HepG2 (cell line): ENCODE measurements around the gene LNX2. TPM values are rescaled to one million over a fixed set of nuclear protein-coding genes. Genes with fewer than 3 reads are reported as not detected.

Experiments used
- EP300 ChIP-seq, 3 experiments: sonication (generic) in 1 of 3; formaldehyde crosslinking in 1 of 3; IDR thresholded peaks; 2 replicates each; pipeline versions ENCODE4 v1.5.1 to v1.6.1; 2011 to 2020; ENCODE audit warnings: low read depth in 2 of 3, low read length in 2 of 3, borderline replicate concordance in 1 of 3, improper control_type of control experiment in 1 of 3, mild to moderate bottlenecking in 1 of 3, missing genetic modification reagents in 1 of 3, moderate library complexity in 1 of 3
- FOXA1 ChIP-seq, 2 experiments: fragments of 450-650 bp in 1 of 2; sonication (generic) in 1 of 2; formaldehyde crosslinking in 1 of 2; IDR thresholded peaks; 2 replicates each; pipeline versions ENCODE4 v1.4.0 to v1.6.1; 2016 to 2020; ENCODE audit warnings: missing genetic modification reagents in 1 of 2
- HMG20A ChIP-seq: IDR thresholded peaks from 2 replicates; pipeline ENCODE4 v1.6.1; 2016; ENCODE audit warnings: borderline replicate concordance
- HMG20B ChIP-seq: conservative IDR thresholded peaks from 2 replicates; pipeline ENCODE4 v1.6.1; 2016; ENCODE audit warnings: missing genetic modification reagents, missing compliant biosample characterization
- IRX3 ChIP-seq: sonication (generic); formaldehyde crosslinking; IDR thresholded peaks from 2 replicates; pipeline ENCODE4 v1.8.1; 2023; ENCODE audit warnings: mild to moderate bottlenecking, low read depth, missing genetic modification reagents, borderline replicate concordance
- KLF16 ChIP-seq, 2 experiments: sonication (generic) in 1 of 2; formaldehyde crosslinking in 1 of 2; IDR thresholded peaks; 2 replicates each; pipeline versions ENCODE4 v1.6.1 to v1.8.0; 2016 to 2023; ENCODE audit warnings: missing genetic modification reagents in 2 of 2, missing compliant biosample characterization in 1 of 2
- MAFF ChIP-seq: IDR thresholded peaks from 2 replicates; pipeline ENCODE4 v1.6.1; 2011; ENCODE audit warnings: low read depth, low read length, improper control_type of control experiment
- MTF1 ChIP-seq: sonication (generic); formaldehyde crosslinking; IDR thresholded peaks from 2 replicates; pipeline ENCODE4 v1.5.0; 2020; ENCODE audit warnings: missing genetic modification reagents
- NFIC ChIP-seq: IDR thresholded peaks from 2 replicates; pipeline ENCODE4 v1.6.1; 2012; ENCODE audit warnings: mild to moderate bottlenecking, low read length, inconsistent platforms
- NFKB2 ChIP-seq: sonication (generic); formaldehyde crosslinking; IDR thresholded peaks from 2 replicates; pipeline ENCODE4 v1.4.0; 2020; ENCODE audit warnings: missing genetic modification reagents, borderline replicate concordance
- RBAK ChIP-seq: sonication (generic); formaldehyde crosslinking; IDR thresholded peaks from 2 replicates; pipeline ENCODE4 v1.5.1; 2020; ENCODE audit warnings: mild to moderate bottlenecking, missing genetic modification reagents
- SOX13 ChIP-seq, 3 experiments: fragments of 450-650 bp in 1 of 3; sonication (generic) in 1 of 3; formaldehyde crosslinking in 1 of 3; IDR thresholded peaks in 2 of 3; conservative IDR thresholded peaks in 1 of 3; 2 replicates each; pipeline versions ENCODE4 v1.5.0 to v1.6.1; 2016 to 2020; ENCODE audit warnings: antibody characterized with exemption in 1 of 3, mild to moderate bottlenecking in 1 of 3, missing compliant biosample characterization in 1 of 3, missing genetic modification reagents in 1 of 3, moderate library complexity in 1 of 3
- SRSF9 ChIP-seq: fragments of 200-400 bp; formaldehyde crosslinking; IDR thresholded peaks from 2 replicates; pipeline ENCODE4 v1.6.1; 2018; ENCODE audit warnings: borderline replicate concordance, mild to moderate bottlenecking, low read depth, low read length; ENCODE audit not compliant: insufficient read depth, poor library complexity, severe bottlenecking
- TCF7 ChIP-seq: sonication (generic); IDR thresholded peaks from 2 replicates; pipeline ENCODE4 v1.6.1; 2016; ENCODE audit warnings: antibody characterized with exemption, low read depth
- YEATS2 ChIP-seq: sonication (generic); formaldehyde crosslinking; IDR thresholded peaks from 2 replicates; pipeline ENCODE4 v1.4.0; 2020; ENCODE audit warnings: missing genetic modification reagents, borderline replicate concordance
- ZBTB38 ChIP-seq: sonication (generic); formaldehyde crosslinking; IDR thresholded peaks from 2 replicates; pipeline ENCODE4 v1.5.1; 2020; ENCODE audit warnings: mild to moderate bottlenecking, missing genetic modification reagents
- ZNF207 ChIP-seq: fragments of 450-650 bp; IDR thresholded peaks from 2 replicates; pipeline ENCODE4 v1.6.1; 2016; ENCODE audit warnings: antibody characterized with exemption, borderline replicate concordance
- ZNF644 ChIP-seq: IDR thresholded peaks from 2 replicates; pipeline ENCODE4 v1.6.1; 2016; ENCODE audit warnings: low read depth
- ZNF652 ChIP-seq: IDR thresholded peaks from 2 replicates; pipeline ENCODE4 v1.6.1; 2016; ENCODE audit warnings: low read depth, borderline replicate concordance
- polyA plus RNA-seq, 8 experiments: library from polyadenylated mRNA; depleted of rRNA in 3 of 8; stranded (reverse) in 7 of 8; unstranded in 1 of 8; fragments of >200 nt; fragmentation: Illumina TruSeq in 4 of 8; extraction: Trizol in 4 of 8; gene quantifications; 2 replicates each; pipeline versions ENCODE4 v1.2.1 to v1.2.3, GENCODE V29; 2011 to 2016; ENCODE audit warnings: low read depth in 4 of 8, missing spikeins in 1 of 8, mixed read lengths in 1 of 8; ENCODE audit not compliant: insufficient read depth in 1 of 8
- total RNA-seq, 5 experiments: library from RNA; depleted of rRNA; stranded (reverse); fragments of >200 nt; fragmentation: Illumina TruSeq; extraction: Trizol; gene quantifications; 2 replicates each; pipeline ENCODE4 v1.2.3, GENCODE V29; 2016; ENCODE audit warnings: low read depth in 1 of 5
- TF ChIP-seq, protein P1 (sequence below): IDR thresholded peaks from 2 replicates; pipeline ENCODE4 v1.6.1; 2016; ENCODE audit warnings: low read depth
- TF ChIP-seq, protein P2 (sequence below): sonication (generic); formaldehyde crosslinking; IDR thresholded peaks from 2 replicates; pipeline ENCODE4 v1.5.1; 2020; ENCODE audit warnings: mild to moderate bottlenecking, missing genetic modification reagents, borderline replicate concordance
- TF ChIP-seq, protein P3 (sequence below): sonication (generic); formaldehyde crosslinking; IDR thresholded peaks from 2 replicates; pipeline ENCODE4 v1.8.1; 2023; ENCODE audit warnings: mild to moderate bottlenecking, moderate library complexity, missing genetic modification reagents

Gene LNX2
- total and polyA plus RNA-seq, 2 of the 13 experiments (the other 11 are each of a cell fraction or from before 2014, with no cell fraction given) = 9.2 to 9.7 TPM

DNA sequence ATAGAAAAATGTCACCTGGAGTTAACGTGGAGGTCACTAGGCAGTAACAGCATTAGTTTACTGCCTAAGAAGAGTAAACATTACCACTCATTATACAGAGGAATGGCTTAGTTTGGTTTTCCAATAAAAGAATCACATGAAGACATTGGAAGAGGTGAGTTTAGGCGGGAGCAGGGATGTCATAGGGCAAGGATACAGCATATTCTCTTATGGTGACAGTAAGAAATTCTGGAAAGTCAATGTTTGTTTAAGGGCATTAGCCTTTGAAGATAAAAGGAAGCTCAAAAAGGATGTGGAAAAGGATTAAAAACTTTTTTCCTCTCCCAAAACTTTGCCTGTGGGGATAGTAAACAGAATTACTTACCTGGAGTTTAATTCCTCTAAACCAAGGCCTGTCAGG is 5.5 kb upstream of the LNX2 start (continued):
- TF ChIP-seq KLF16 (CRISPR knock-in tag; IDR thresholded peaks at IDR 0.05) (0 out of 4 replicates have a peak, but pooled peaks of 1 of the 2 experiments have one; percentile 30), ZBTB38 (CRISPR knock-in tag) (no peak), YEATS2 (CRISPR knock-in tag) (no peak), FOXA1 (IDR thresholded peaks at IDR 0.05) (no peak), FOXA1 (CRISPR knock-in tag; IDR thresholded peaks at IDR 0.05) (peak; percentile 75), SRSF9 (no peak), IRX3 (CRISPR knock-in tag) (no peak), RBAK (no peak), HMG20B (no peak; the same call in 1 of the 2 replicates), TCF7 (peak; percentile 90), ZNF652 (no peak), MAFF (no peak), NFIC (peak; percentile 60; the same call in 1 of the 2 replicates), MTF1 (CRISPR knock-in tag) (no peak), ZNF207 (no peak), HMG20A (CRISPR knock-in tag) (peak; percentile 82; the same call in 1 of the 2 replicates), EP300 (IDR thresholded peaks at IDR 0.05; ENCODE audit: low read depth in 2 of 2, low read length in 2 of 2) (peak in 1 of 2 experiments; percentile 79; a peak in 2 of 4 replicates), EP300 (CRISPR knock-in tag; IDR thresholded peaks at IDR 0.05; ENCODE audit: borderline replicate concordance) (no peak), ZNF644 (CRISPR knock-in tag) (no peak), SOX13 (IDR thresholded peaks at IDR 0.05) (no peak), SOX13 (CRISPR knock-in tag; conservative IDR thresholded peaks at IDR 0.05 in 1 of 2, IDR thresholded peaks at IDR 0.05 in 1 of 2) (peak in 1 of 2 experiments; percentile 80; a peak in 2 of 4 replicates), NFKB2 (CRISPR knock-in tag) (no peak)
- TF ChIP-seq, protein P1, sequence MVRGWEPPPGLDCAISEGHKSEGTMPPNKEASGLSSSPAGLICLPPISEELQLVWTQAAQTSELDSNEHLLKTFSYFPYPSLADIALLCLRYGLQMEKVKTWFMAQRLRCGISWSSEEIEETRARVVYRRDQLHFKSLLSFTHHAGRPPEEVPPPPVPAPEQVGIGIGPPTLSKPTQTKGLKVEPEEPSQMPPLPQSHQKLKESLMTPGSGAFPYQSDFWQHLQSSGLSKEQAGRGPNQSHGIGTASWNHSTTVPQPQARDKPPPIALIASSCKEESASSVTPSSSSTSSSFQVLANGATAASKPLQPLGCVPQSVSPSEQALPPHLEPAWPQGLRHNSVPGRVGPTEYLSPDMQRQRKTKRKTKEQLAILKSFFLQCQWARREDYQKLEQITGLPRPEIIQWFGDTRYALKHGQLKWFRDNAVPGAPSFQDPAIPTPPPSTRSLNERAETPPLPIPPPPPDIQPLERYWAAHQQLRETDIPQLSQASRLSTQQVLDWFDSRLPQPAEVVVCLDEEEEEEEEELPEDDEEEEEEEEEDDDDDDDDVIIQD (CRISPR knock-in tag) = peak; percentile 55; the same call in 1 of the 2 replicates
- TF ChIP-seq, protein P2, sequence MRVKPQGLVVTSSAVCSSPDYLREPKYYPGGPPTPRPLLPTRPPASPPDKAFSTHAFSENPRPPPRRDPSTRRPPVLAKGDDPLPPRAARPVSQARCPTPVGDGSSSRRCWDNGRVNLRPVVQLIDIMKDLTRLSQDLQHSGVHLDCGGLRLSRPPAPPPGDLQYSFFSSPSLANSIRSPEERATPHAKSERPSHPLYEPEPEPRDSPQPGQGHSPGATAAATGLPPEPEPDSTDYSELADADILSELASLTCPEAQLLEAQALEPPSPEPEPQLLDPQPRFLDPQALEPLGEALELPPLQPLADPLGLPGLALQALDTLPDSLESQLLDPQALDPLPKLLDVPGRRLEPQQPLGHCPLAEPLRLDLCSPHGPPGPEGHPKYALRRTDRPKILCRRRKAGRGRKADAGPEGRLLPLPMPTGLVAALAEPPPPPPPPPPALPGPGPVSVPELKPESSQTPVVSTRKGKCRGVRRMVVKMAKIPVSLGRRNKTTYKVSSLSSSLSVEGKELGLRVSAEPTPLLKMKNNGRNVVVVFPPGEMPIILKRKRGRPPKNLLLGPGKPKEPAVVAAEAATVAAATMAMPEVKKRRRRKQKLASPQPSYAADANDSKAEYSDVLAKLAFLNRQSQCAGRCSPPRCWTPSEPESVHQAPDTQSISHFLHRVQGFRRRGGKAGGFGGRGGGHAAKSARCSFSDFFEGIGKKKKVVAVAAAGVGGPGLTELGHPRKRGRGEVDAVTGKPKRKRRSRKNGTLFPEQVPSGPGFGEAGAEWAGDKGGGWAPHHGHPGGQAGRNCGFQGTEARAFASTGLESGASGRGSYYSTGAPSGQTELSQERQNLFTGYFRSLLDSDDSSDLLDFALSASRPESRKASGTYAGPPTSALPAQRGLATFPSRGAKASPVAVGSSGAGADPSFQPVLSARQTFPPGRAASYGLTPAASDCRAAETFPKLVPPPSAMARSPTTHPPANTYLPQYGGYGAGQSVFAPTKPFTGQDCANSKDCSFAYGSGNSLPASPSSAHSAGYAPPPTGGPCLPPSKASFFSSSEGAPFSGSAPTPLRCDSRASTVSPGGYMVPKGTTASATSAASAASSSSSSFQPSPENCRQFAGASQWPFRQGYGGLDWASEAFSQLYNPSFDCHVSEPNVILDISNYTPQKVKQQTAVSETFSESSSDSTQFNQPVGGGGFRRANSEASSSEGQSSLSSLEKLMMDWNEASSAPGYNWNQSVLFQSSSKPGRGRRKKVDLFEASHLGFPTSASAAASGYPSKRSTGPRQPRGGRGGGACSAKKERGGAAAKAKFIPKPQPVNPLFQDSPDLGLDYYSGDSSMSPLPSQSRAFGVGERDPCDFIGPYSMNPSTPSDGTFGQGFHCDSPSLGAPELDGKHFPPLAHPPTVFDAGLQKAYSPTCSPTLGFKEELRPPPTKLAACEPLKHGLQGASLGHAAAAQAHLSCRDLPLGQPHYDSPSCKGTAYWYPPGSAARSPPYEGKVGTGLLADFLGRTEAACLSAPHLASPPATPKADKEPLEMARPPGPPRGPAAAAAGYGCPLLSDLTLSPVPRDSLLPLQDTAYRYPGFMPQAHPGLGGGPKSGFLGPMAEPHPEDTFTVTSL (CRISPR knock-in tag) = peak; percentile 83; the same call in 1 of the 2 replicates
- TF ChIP-seq, protein P3, sequence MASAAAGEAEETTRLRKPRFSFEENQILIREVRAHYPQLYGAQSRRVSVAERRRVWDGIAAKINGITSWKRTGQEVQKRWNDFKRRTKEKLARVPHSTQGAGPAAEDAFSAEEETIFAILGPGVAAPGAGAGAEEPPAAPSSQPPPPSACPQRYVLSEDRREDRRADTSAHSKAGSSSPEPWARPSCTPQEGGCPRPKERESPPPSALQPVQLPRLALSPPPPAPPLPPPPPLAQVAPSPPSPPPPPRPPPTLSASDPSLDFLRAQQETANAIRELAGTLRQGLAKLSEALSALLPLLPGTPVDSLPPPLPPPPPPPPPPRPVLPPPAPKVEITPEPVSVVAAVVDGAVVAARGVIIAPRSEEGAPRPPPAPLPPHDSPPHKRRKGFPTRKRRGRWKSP (CRISPR knock-in tag) = no peak
